ENCODE data around the gene GMDS.

GMDS gene

GRCh38 chr6:1820714-1821113 lies 424.7 kb downstream of the GMDS start:
- DNase-seq = no peak

- no peak for DNase-seq
Observed at GRCh38 chr6:1820165-1820564, 425.2 kb downstream of the GMDS start.

- no peak for DNase-seq
Observed at GRCh38 chr6:1819007-1819406, 426.4 kb downstream of the GMDS start.

GRCh38 chr6:1817033-1817761 lies 428.2 kb downstream of the GMDS start:
- DNase-seq = no peak

GRCh38 chr6:1815827-1816452 lies 429.5 kb downstream of the GMDS start:
- no peak for DNase-seq

- DNase-seq = no peak
Observed at GRCh38 chr6:1814279-1814678, 431.1 kb downstream of the GMDS start.

- DNase-seq = no peak
Observed at GRCh38 chr6:1812487-1812886, 432.9 kb downstream of the GMDS start.

GRCh38 chr6:1812034-1812433 lies 433.4 kb downstream of the GMDS start:
- no peak for DNase-seq

- DNase-seq = no peak
Observed at GRCh38 chr6:1810880-1811279, 434.5 kb downstream of the GMDS start.

- no peak for DNase-seq
Observed at GRCh38 chr6:1809291-1809988, 436.0 kb downstream of the GMDS start.

- no peak for DNase-seq
Observed at GRCh38 chr6:1806935-1807334, 438.5 kb downstream of the GMDS start.

GRCh38 chr6:1802491-1803395 lies 442.7 kb downstream of the GMDS start:
- no peak for DNase-seq

- no peak for DNase-seq
Observed at GRCh38 chr6:1801401-1801800, 444.0 kb downstream of the GMDS start.

GRCh38 chr6:1800845-1801244 lies 444.6 kb downstream of the GMDS start:
- DNase-seq = no peak

- no peak for DNase-seq
Observed at GRCh38 chr6:1798965-1799325, 446.5 kb downstream of the GMDS start.

GRCh38 chr6:1798303-1798964 lies 447.0 kb downstream of the GMDS start:
- DNase-seq = no peak

GRCh38 chr6:1797801-1798200 lies 447.6 kb downstream of the GMDS start:
- no peak for DNase-seq

- DNase-seq = no peak
Observed at GRCh38 chr6:1796706-1797529, 448.5 kb downstream of the GMDS start.

GRCh38 chr6:1795910-1796309 lies 449.5 kb downstream of the GMDS start:
- DNase-seq = no peak

GRCh38 chr6:1792989-1793388 lies 452.4 kb downstream of the GMDS start:
- DNase-seq = no peak

GRCh38 chr6:1790684-1791083 lies 454.7 kb downstream of the GMDS start:
- DNase-seq = no peak

GRCh38 chr6:1789092-1789491 lies 456.3 kb downstream of the GMDS start:
- DNase-seq = no peak
